IPS-NIHi7 (cell line): Measurements from ENCODE around the gene IQGAP2.
"Not testable (repeated sequence)": the region's sequence is repeated elsewhere in the genome, so short reads cannot be mapped to it uniquely, and the experiment has no call there.

Source experiments
- DNase-seq: peaks from one replicate; pipeline ENCODE4 v3.0.0; 2012; ENCODE audit warnings: mixed read lengths; ENCODE audit errors: extremely low spot score

The IQGAP2 gene

DNA sequence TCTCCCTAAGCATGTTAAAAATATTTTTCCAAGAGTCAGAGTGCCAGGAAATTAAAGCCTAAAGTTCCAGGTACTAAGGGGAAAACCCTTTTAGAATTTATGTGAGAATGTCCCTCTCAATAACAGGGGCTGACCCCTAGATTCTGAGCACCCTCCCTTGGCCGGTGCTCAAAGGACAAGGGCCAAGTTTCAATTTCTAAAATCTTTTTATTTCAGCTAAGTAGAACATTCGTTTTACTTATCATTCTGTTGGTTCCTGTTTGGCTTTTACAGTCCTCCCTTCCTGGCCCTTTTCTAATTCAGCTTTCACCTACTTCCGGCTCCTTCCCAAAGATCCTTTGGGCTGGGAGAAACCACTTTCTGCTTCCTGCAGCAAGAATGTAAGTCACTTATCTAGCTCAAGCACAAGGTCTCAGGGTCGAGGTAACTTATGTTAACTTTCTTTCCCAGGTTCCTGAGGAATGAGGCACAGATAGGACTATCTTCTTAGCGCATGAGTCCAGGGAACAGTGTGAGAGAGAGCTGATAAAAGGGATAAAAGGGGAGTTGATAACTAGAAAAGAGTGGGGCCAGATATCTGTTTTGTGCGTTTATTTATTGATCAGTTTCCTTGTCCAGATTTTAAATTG, 254.7 kb downstream of the IQGAP2 start:
- no peak for DNase-seq

DNA sequence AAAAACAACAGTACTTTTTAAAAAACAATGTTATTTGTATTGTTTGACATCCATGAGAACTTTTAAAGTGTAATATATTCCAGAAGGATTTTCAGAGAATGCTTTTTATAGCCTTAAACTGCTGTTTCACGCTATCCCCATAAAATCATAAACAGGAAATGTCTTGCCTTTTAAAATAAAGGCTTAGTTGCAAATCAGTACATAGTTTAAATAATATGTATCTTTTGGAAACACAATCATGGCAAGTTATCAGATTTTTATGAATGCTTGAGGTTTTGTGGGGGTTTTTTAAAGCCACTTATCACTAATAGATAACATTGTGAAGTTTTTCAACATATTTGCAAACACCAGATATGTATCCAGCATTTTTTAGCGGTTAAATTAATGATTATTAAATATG, 257.3 kb downstream of the IQGAP2 start:
- no peak for DNase-seq

DNA sequence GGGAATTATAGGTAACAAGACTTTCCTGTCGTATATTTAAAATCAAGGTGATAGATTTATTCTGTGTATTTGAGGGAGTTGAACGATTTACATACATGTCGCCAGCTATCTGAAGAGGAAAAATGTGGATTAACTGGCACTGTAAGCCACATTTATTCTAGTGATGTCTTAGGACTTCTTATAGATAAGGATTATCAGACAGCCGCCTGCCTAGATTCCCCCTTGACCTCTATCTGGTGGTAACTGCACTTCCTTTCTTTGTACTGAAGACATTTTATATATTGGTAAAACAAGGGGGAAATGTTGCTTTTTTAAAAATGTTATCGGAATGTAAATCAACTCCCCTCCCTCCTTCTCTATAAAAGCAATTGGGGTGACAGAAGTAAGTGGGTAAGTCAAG, 259.4 kb downstream of the IQGAP2 start:
- no peak for DNase-seq

DNA sequence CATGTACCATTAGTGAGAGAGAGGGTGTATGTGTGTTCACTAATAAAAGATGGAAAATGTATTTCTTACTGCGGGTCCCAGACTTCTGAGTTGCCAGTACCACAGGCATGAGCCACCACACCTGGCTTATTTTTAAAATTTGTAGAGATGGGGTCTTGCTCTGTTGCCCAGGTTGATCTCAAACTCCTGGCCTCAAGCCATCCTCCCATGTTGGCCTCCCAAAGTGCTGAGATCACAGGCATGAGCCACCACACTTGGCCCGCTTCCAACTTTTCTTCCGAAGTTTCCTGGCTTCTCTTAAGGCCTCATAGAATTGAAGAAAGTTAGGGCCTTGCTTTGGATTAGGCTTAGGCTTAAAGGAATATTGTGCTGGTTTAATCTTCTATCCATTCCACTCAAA, 260.5 kb downstream of the IQGAP2 start:
- DNase-seq: no peak

DNA sequence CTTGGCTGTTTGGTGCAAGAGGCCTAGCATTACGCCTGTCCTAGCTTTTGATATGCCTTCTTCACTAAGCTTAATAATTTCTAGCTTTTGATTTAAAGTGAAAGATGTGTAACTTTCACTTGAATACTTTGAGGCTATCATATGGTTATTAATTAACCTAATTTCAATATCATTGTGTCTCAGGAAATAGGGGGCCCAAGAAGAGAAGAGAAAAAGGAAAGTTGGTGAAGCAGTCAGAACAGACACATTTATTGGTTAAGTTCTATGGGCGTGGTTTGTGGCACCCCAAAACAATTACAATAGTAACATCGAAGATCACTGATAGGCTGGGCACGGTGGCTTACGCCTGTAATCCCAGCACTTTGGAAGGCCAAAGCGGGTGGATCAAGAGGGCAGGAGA, 261.0 kb downstream of the IQGAP2 start:
- no peak for DNase-seq

DNA sequence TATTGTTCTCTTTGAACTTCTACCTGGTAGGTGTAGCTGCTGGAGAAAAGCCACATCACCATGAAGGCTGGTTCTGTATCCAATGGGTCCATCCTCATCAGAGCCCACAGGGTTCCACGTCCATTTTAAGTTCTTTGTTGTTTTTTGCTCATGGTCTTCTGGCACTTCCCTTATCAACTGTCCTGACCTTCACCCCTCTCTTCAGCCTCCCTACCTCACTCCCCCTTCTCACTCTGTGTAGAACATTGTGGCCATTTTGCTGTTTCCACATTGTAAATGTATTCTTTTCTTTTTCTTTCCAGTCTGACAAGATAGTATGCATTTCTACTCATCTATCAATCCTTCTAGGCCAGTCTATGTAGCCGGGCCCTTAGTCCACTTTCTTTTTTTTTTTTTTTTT, 264.4 kb downstream of the IQGAP2 start:
- no peak for DNase-seq

DNA sequence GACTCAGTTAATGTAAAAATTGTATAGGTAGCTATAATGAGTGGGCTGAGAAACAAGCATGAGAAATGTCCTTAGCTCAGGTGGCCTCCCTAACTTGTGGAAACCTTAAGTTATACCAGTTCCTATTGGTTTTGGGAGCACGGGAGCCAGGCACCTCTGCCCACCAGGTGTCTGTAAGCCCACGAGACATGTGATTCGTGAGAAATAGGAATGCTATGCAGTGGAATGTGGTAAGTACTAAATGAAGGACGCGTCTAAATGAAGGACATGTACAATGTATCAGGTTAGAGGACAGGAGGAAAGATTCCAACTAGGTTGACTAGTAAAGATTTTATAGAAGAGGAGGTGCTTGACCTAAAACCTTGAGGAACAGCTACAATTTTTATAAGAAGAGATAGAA, 266.2 kb downstream of the IQGAP2 start:
- DNase-seq: no peak

DNA sequence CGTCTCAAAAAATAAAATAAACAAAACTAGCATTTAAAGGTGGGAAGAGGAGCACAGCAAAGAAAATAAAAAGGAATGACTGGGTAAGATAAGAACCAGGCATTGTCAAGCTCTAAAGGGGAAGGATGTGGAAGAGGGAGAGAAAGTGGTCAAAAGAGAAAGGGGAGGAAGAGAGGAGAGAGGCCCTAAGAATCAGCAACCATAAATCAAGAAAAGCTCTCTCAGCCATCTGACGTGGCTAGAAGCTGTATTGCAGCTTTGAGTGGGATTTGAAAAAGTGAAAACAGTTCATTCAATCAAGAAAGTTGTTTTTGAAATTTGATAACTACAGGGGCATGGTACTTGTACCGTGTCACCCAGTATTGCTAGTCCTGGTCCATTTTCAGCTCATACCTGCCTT, 267.4 kb downstream of the IQGAP2 start:
- DNase-seq: no peak

DNA sequence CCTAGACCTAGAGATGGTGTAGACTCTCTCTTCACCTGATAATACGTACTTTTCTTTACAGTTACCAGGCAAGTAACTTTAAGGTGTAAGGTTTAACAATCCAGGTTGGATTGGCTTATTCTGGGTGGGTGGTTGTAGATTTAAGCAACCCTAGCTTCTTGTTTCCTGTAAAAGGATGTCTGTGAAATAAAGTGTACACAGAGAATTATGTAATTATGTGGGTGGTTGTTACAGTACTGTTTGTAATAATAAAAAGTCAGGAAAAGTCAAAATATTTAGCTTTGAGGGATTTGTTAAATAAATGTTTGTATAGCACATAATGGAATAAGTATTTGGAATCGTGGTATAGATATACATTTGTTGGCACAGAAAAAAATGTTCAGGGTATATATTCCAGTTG, 269.2 kb downstream of the IQGAP2 start:
- DNase-seq: no peak

DNA sequence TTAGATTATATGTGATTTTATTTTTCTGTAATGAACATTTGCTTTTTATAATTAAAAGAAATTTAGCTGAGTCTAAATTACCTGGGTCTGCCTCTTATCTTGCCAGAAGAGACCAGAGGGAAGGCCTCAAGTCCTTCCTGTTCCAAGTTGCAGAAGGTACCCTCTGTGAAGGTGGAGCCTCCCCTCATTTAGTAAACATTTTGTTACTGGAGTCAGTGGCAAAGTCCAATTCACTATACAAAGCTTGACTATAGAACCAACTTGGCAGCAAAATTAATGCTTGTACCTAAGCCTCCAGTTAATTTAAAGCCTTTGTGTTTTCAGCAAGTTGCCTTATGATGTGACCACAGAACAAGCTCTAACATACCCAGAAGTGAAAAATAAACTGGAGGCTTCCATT, 270.0 kb downstream of the IQGAP2 start:
- no peak for DNase-seq

DNA sequence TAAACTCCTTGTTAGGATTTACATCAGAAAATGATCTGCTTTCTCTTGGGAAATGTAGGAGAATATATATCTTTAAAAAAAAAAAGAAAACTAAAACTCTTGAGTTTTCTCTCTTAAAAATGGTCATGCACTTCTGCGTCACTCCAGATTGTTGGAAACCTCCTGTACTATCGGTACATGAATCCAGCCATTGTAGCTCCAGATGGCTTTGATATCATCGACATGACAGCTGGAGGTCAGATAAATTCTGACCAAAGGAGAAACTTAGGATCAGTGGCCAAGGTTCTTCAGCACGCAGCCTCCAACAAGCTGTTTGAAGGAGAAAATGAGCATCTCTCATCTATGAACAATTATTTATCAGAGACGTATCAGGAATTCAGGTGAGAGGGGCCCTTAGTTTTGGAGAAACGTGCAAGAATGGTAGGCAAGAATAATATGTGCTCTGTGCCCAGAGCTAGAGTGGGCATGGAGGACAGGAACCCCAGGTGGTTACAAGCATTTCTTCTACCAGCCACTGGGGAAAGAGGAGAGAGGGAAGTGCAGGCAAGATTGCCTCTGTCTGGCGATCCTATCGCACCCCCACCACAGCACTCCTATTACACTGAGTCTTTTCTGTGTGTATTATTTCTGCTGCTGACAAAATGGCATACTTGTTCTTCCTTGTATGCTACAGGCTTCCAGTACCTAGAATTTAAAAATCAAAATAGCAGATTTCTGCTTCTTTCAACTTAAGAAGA, 271.4 kb downstream of the IQGAP2 start:
- DNase-seq: peak; percentile 17

DNA sequence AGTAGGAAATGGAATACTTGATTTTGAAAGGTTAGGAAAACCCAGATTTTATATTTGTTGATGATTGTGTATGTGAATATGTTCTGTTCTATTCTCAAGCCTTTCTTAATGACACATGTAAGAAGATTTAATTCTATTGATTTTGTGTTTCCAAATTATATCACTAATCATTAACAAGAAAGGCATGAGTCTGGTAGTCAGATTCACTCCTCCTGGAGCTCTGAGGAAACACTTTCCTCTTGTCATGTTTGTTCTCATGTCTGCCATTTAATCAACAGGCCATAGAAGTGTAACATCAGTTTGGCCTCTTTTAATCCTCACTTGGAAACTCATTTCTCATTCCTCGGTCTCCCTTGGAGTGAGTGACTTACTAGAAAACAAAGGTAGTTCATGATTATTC, 272.3 kb downstream of the IQGAP2 start:
- DNase-seq: no peak

DNA sequence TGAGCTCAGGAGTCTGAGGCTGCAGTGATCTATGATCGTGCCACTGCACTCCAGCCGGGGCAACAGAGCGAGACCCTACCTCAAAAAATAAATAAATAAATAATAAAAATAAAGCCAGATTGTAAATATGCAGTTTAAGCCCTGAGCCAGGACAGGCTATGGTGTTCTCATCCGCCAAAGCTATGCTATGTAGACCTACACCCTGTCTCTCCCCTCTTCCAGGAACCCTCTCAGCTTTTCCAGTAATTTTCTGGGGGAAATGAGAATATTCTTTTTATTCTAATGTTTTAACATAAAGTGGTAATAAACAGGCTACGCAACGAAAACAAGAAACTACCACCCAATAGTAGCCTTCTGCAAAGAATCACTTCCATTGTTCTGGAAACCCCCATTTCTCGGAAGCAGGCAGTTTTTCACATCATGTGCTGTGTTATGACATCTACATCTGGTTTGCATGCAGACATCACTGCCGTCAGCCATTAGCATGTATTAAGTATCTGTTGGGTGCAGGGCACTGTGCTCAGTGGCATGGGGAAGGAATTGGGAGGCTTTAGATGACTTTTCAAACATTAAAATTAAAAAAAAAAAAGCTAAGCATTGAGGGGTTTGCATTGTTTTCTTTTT, 274.9 kb downstream of the IQGAP2 start:
- no peak for DNase-seq

DNA sequence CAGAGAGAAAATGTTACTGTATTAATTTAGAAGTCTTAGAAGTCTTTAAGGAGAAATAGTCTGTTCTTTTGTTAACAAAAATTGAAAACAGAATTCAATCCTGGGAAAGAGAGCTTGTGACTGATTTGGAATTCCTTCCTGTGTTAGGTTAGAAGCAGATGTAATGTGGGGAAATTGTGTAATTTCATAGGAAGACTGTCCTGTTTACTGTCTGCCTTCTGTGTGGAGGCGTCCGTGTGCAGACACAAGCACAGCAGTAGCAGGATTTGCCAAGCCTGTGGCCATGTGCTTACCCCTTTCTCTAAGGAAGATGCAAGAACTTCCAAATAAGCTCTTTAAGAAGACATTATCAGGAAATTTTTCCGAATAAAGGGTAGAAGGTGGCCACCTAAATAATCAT, 276.1 kb downstream of the IQGAP2 start:
- no peak for DNase-seq

DNA sequence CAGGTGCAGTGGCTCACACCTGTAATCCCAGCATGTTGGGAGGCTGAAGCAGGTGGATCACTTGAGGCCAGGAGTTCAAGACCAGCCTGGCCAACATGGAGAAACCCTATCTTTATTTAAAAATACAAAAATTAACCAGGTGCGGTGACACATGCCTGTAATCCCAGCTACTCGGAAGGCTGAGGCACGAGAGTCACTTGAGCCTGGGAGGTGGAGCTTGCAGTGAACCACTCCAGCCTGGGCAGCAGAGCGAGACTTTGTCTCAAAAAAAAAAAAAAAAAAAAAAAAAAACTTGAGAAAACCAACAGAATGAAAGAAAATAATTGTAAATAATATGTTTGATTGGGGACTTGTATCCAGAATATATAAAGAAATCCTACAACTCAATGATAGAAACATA, 277.7 kb downstream of the IQGAP2 start:
- DNase-seq: not testable (repeated sequence)

DNA sequence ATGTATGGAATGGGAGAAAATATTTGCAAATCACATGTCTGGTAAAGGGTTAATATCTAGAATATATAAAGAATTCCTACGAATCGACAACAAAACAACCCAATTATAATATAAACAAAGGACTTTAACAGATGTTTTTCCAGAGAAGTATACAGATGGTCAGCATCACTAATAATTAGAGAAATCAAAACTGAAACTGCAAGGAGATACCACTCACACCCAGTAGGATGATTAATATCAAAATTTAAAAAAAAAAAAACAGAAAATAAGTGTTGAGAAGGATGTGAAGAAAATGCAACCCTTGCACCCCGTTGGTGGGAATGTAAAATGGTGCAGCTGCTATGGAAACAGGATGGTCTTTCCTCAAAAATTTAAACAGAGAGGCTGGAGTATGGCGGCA, 278.2 kb downstream of the IQGAP2 start:
- no peak for DNase-seq

DNA sequence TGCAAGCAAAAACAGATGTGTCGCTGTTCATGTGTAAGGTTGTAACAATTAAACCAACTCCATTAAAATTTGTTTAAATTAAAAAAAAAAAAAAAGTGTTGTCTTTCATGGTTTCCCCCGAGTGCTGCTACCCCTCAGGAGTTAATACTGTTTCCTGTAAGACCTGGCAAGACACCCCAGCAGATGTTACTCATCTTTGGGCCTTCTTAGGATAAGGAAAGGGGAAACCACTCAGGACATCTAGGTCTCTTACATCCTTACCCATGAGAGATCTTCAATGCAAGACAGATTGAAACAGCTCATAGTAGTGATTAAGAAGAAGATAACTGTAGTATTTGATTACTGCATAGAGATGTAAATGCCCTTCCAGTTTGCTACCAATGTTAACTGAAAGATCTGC, 279.3 kb downstream of the IQGAP2 start:
- no peak for DNase-seq

DNA sequence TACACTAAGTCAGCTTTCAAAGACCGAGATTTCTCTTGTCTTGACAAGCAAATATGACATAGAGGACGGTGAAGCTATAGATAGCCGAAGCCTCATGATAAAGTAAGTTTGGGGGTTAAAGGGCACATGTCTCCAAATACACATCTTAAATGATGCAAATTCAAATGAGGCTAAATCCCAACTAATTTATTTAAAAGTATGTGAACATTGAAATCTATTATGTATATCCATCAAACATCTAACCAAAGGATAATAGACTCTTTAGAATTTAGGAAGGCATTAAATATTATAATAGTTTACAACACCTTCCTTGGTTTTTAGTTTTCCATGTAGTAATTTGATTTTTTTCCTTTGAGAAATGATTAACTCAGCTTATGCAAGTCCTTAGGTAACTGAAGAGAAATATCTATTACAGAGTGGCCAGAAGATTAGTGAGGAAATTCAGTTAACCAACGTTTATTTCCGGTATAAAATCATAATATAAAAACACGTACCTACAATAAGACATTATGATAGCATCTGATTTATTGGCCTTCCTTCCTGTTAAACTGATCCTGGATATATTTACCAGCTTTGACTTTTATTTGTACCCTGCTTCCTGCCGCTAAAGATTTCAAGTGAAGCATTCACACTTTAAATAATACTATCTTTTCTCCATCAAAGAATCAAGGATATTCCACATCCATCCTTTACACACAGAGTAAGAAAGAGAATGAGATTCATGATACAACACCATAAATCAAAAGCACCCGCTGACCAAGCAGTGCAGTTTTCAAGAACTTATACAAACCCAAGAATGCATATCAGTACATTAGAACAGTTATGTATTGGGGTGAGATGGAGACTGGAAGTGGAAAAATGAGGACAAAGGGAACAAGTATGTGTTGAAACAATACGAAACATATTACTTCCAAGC, 281.0 kb downstream of the IQGAP2 start:
- no peak for DNase-seq

DNA sequence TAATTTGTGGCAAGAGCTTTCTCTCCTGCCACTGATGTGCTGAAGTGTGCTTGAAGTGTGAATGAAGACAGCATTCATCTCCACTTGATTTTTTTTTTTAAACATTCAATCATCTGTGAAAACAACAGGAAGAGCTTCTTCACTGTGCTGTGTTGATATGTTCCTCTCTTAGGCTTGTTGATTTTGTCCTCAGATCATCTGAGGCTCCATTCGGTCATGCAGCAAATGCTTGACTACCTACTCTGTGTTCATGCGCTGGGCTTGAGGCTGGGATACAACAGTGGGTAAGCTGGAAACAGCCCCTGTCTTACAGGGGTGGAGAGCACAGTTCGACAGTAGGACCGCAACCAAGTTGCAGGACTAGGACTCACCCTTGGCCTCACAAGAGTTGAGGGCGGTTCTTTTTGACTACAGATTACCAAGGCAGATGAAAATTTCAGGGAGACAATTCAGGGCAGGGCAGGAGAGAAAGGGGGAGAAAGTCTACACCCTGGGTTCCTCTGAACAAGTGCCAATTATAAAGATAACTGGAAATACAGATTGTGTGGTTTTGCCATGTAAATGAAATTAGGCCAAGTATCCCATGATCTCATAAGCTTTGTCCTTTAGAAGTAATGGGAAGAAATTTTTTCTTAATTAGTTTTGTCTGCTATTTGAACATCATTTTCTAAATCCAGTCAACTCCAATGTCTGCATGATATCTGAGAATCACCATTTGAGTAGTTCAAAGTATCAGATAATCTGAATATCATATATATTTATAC, 281.9 kb downstream of the IQGAP2 start:
- DNase-seq: no peak

DNA sequence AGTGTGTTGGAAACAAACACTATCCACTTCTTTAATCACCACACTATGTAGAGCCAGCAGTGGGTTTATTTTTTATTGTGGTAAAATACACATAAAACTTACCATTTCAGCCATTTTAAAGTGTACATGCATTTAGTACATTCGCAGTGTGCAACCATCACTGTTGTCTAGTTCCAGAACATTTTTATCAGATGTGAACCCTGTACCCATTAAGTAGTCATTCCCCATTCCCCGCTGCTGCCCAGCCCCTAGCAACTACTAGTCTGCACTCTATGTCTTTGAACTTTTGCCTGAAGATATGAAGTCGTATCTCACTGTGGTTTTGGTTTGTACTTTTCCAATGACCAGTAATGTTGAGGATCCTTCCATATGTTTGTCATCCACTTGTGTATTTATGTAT, 282.6 kb downstream of the IQGAP2 start:
- DNase-seq: no peak

DNA sequence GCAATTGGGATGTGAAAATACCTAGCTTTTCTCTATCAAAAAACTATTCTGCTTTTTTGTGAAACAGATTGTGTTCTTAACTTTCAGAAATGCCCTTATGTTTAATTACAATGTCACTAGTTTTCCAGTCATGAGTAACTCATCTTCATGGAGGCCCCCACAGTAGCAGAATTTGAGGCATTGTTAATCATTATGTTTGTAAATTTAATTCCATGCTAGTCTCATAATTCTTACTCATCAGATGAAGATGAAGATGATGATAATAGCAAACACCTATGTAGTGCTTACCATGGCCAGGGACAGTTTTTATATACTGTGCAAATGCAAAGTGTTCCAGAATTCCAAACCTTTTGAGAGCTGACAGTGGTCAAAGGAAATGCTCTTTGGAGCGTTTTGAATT, 285.1 kb downstream of the IQGAP2 start:
- no peak for DNase-seq

DNA sequence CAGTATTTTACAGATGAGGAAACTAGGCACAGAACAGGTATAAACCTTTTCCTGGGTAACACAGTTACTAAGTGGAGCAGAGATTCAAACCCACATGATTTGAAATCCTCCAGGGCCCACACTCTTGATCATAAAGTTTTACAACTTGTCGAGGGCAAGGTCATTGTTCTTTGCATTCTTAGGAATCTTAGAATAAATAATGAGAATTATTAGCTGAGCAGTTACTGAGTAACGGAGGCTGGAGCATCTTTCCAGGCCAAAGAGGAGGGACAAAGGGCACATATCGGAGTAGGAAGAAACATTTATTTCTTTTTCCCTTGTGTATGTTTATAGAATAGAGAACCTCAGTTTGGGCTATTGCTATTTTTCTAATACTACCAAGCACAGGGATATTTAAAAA, 285.8 kb downstream of the IQGAP2 start:
- no peak for DNase-seq
